ENCODE data around the gene TRIM7. TPM values are rescaled to one million over a fixed set of nuclear protein-coding genes. Genes with fewer than 3 reads are reported as not detected.

The TRIM7 gene
- total RNA-seq = 0.32 and 0.56 TPM in 2 replicates

- intact Hi-C loops (cut with micrococcal nuclease) = loop anchor here (5.0 kb wide), 1 partner anchor 153 kb away; no protein-coding TSS in a partner anchor
Observed at GRCh38 chr5:181204826-181205760, at the start of gene TRIM7. Gene TRIM7 (minus strand): TSS chr5:181205196. CDS start chr5:181205110, 86 bp downstream.

GRCh38 chr5:181248277-181248676 is 43.3 kb upstream of the TRIM7 start:
- intact Hi-C loops (cut with micrococcal nuclease) = loop anchor here (10.0 kb wide), 1 partner anchor 1693 kb away; the partner anchor contains the start of gene RUFY1

GRCh38 chr5:181246276-181247049 is 41.5 kb upstream of the TRIM7 start:
- intact Hi-C loops (cut with micrococcal nuclease) = loop anchor here (1.0 to 10.0 kb wide), 3 partner anchors 55 to 1692 kb away; partner anchors contain the start of gene RUFY1

DNA sequence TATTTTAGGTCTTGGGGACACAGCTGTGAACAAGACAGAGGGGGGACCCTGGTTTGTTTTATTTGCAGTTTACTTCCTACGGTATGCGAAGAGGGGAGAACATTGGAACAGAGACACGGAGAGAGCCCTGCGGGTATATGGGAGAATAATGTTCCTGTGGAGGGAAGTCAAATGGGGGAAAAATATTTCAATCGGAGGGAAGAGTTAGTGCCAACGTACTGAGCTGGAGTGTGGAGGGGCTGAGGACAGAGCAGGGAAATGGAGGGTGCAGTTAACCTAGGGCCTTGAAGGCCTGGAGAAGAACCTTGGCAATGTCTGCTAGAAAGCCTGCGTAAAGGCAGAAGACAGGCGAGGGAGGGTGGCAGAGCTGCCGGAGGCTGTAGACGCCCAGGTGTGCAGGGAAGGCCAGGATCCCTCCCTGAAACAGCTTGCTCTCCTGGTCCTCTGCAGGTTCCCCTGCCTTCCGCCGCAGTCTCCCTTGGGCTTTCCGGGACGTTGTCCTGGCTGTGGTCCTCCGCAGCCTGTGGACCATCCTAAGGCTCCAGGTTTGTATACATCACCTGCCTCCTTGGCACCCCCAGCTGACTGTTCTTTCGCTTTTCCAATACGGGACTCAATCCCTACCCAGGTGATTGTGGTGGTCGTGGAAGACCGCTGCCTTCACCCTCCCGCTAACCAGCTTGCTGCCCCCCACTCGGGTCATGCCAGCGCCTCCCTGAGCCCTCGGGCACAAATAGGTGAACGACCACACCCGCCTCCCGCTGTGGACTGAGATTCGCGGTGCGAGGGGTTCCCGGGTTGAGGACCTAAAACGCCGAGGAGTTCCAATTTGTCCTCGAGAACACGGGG is 40.7 kb upstream of the TRIM7 start:
- intact Hi-C loops (cut with micrococcal nuclease) = loop anchor here (1.0 to 10.0 kb wide), 3 partner anchors 54 to 1691 kb away; partner anchors contain the start of gene RUFY1

DNA sequence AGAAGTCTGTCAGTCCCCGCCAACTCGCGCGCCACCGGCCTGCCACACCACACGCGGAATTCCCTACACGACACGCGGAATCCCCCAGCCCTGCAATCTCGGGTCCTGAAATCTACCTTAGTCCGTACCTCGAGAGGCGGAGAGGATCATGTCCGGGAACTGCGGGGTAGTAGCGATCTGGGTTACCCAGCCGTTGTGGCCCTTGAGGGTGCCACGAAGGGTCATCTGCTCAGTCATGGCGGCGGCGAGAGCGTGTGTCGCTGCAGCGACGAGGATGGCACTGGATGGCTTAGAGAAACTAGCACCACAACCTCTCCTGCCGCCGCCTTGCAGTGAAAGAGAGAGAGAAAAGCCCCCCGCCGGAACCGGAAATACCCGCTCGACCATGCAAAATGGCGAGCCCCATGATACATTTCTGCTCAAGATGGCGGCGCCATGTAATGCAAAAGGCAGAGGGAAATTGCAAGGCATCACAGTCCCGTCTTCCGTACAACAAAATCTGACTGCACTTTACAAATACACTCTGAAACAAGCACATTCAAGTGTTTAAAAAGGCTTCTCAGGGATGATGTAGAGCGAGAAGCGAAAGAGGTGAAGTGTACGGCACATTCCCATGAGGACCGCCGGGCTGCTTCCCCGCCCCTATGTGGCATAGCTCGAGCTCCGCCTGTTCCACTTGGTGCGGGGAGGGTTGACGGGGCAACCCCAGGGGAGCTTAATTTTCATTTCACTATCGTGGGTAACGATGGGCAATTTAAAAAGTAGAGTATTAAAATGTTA is 38.8 kb upstream of the TRIM7 start, which contains the start of gene RACK1:
Gene RACK1, minus strand, starts transcription at position 343 of the 780 bp plus-strand sequence. Its CDS starts 106 bp downstream, at position 237.
- intact Hi-C loops (cut with micrococcal nuclease) = loop anchor here (1.0 to 10.0 kb wide), 7 partner anchors 18 to 1689 kb away; partner anchors contain the start of genes MAPK9, MGAT1, RUFY1 and TRIM41

- intact Hi-C loops (cut with micrococcal nuclease) = loop anchor here (1.0 to 10.0 kb wide), 6 partner anchors 20 to 1688 kb away; partner anchors contain the start of genes MAPK9, MGAT1, RUFY1 and TRIM41
Observed at GRCh38 chr5:181243018-181243563, 38.1 kb upstream of the TRIM7 start.

DNA sequence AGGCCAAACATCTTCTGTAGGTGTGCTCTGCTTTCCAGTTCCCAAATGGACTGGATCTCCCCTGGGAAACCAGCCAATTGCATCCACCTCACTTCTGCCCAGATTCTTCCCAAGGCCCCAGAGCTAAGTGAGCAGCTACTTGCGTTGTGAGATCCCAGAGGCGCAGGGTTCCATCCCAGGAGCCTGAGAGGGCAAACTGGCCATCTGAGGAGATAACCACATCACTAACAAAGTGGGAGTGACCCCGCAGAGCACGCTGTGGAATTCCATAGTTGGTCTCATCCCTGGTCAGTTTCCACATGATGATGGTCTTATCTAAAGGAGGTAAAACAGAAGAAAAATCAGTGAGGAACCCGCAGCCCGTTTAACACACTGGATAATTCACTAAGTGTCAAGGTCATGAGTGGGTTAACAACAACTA is 37.0 kb upstream of the TRIM7 start:
- intact Hi-C loops (cut with micrococcal nuclease) = loop anchor here (2.0 to 10.0 kb wide), 5 partner anchors 53 to 1687 kb away; partner anchors contain the start of genes MAPK9, MGAT1, RUFY1 and ZFP62

DNA sequence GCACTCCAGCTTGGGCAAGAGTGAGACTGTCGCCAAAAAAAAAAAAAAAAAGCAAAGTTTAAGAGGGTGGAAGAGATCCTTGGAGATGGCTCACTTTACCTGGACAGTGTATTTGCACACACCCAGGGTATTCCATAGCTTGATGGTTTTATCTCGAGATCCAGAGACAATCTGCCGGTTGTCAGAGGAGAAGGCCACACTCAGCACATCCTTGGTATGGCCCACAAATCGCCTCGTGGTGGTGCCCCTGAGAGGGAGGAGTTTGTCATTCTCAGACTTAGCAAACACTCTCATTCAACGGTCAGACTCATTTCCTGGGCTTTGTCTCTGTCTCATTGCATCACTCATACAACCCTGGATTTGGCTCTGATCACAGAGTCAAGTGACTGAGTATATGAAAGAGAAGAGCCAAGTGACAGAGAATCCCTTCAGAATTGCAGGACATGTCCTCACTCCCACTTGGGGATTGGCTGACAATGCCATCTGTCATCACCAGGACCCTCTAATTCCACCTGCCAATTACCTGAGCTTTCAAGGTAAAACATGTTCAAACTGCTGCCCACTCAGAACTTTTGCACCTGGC is 36.5 kb upstream of the TRIM7 start:
- intact Hi-C loops (cut with micrococcal nuclease) = loop anchor here (5.0 to 10.0 kb wide), 4 partner anchors 379 to 1687 kb away; partner anchors contain the start of genes MAPK9, MGAT1, RUFY1 and ZFP62

DNA sequence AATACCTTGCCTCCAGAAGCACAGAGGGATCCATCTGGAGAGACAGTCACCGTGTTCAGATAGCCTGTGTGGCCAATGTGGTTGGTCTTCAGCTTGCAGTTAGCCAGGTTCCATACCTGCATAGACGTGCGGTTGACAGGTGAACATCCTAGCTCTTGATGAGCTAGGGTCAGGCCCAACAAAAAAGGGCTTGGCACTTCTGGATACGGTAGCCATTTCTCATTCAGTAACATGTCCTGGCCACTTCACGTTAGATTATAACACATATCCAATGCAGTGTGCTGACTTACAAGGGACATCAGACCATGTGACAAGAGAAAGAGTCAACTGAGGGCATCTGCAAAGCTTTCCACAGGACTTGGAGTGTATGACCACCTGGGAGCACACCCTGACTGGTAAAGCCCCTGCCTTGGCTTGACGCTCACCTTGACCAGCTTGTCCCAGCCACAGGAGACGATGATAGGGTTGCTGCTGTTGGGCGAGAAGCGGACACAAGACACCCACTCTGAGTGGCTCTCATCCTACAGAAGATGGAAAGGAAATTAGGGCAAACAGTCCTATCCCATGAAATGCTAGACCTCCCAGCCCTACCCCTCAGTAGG is 34.2 kb upstream of the TRIM7 start:
- intact Hi-C loops (cut with micrococcal nuclease) = no loop called here

GRCh38 chr5:181237729-181238385 is 32.9 kb upstream of the TRIM7 start:
- intact Hi-C loops (cut with micrococcal nuclease) = no loop called here

- intact Hi-C loops (cut with micrococcal nuclease) = no loop called here
Observed at GRCh38 chr5:181236954-181237641, 32.1 kb upstream of the TRIM7 start.

DNA sequence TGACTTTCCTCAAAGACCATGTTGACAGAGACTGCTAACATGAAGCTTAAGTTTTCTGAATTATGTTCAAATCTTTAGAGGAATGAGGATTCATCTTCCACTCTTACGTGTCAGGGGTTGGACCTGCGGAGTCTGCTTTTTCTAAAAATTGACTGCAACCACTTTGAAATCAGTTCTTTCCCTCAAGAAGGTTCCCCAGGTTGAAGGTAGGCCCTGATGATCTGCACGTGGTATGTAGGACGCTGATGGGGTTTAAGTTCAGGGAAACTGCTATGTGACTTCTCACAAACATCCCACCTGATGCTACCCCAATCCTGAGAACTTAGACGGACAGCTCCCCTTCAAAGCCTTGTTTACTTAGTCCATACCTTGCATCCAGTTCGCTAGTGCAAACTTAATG is 31.5 kb upstream of the TRIM7 start:
- intact Hi-C loops (cut with micrococcal nuclease) = no loop called here

DNA sequence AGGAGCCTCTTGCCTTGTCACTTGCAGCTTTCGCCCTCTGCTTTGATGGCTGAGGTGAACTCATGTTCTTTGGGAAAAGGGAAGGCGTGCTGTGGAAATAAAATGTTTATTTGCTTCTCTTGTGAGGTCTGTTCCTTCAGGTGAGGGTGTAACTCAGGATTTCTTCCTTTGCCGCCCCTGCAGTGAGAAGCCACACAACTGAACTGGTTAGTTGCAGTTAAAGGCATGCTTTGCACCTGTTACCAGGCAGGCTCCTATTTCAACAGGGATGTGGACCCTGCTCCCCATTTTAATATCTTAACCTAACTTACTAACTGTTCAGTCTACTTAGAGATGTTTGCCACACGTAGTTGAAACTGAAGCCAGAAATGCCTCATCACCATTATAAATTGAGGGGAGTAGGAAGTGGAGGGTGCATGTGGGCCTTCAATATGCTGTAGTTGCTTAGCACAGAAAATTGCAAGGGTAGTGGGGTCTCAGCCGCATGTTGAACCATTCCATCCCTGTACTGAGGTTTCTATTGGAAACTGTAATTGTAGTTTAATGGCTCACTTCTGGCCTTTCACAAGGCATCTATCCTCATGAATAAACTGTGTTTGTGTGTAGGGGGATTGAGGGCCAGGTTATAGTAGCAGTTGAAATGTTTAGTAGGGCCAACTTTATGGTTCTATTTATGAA is 30.8 kb upstream of the TRIM7 start:
- intact Hi-C loops (cut with micrococcal nuclease) = no loop called here

DNA sequence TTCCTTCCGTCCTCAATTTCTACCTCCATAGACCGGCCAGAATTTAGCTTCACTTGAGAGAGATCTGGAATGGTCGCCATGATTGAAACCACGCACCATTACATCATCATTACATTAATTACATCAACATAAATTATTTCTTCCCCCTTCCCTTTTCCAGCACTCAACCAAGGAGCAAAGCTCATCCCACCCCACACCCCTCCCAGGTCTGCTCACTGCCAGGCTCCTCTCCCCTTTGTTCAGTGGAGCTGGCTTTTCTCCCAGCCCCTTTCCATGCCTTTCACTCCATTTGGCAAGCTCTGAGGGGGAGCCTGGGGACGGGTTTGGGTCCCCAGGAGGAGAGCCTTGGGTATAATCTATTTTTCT is 30.3 kb upstream of the TRIM7 start:
- intact Hi-C loops (cut with micrococcal nuclease) = no loop called here

DNA sequence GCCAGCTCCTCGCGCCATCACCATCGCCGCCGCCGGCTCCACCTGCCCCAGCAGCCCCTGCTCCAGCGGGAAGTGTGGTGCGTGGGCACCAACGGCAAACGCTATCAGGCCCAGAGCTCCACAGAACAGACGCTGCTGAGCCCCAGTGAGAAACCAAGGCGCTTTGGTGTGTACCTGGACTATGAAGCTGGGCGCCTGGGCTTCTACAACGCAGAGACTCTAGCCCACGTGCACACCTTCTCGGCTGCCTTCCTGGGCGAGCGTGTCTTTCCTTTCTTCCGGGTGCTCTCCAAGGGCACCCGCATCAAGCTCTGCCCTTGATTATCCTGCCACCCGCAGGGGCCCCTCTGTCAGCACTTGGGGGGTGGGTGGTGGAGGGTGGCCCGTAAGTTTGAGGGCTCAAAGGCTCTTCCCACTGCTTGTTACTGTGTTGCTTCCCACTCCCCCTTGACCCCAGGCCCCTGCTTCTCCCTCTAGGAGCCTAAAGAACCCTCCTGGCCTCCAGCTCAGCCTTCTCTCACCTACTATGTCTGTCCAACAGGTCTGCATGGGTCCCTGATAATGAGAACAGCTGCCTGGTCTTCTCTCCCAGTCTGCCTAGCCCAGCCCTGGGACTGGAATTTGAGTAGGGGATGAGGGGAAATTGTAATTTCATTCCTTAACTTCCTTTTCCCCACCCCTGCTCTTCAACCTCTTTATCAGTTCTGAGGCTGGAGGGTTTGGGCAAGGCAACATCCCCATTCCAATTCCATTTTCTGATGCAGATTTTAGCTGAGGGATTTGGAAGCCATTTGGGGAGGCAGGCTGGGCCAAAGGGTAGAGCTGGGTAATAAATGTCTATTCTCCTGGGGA is 29.7 kb upstream of the TRIM7 start:
- intact Hi-C loops (cut with micrococcal nuclease) = no loop called here

Data from T-helper 1 cell treated with Interleukin-12 subunit alpha and Interleukin-12 subunit beta and Interleukin-4 antibody, amounts not matched to agents 30 ng/mL and 1 ng/mL, for 36 hours (primary cell).